GM21737 (cell line): ENCODE results near the gene LECT2.

Experiments
- ATAC-seq: cut with Tn5 transposase; IDR thresholded peaks from one replicate; pipeline ENCODE4 v1.9.1; 2021; ENCODE audit warnings: mild to moderate bottlenecking, moderate library complexity; ENCODE audit not compliant: unreplicated experiment

Gene LECT2

DNA sequence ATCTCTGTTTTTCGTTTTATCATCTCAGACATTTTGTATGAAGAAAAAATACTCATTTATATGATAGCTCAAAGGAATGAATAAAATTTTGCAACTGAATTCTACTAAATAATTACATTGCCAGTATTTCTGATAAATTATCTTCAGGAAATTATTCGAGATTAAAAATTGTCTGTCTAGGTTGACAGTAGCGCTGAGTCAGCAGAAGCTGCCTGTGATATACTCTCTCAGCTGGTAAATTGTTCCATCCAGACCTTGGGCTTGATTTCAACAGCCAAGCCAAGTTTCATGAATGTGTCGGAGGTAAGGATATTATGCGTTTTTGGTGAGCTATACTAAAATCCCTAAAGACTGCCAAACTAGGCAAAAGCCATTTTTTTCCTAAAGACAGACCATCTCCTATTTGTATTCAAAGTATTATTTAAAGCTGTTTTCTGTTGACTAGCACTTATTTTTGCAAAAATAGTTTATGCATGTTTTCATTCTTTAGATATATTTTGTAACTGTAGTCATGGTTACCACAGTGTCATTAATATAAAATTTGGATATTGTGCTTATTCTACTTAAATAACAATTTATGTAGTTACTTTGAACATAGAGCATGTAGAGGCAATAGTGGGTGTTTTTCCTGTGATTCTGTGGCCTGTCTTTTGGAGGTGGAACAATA lies 17.4 kb downstream of the LECT2 start:
- no peak for ATAC-seq

DNA sequence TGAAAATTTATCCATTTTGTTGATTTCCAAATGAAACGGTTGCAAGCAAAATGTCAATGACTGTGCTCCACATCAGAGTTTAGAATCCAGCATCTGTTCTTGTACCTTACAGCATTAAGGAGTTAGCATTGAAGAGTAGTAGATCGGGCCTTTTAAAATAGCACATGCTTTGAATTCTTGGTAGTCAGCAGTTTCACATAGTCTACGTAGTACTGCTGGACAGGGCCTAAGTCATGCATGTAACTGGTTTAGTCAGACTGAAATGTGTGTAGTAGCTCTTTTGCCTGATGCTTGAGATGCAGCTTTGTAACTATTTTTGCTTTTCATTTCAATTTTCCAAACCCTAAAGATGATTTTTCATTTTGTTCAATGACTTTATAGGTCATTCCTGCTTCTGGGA lies 19.8 kb downstream of the LECT2 start:
- ATAC-seq = no peak

DNA sequence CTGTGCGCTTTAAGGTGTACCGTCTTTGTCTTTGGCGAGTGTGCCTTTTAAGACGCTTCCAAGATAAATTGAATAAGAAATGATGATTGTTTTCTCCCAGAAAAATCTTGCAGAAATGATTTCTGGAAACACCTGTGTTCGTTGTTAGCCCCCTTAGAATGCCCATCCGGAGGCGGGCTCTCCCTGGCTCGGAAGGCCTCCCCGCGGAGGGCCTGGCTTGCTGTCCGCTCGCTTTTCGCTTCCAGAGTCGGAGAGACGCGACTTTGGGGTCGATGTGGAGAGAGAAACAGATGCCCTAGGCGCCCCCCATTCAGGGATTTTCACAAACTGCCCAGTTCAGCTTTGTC lies 23.9 kb downstream of the LECT2 start:
- ATAC-seq = no peak

DNA sequence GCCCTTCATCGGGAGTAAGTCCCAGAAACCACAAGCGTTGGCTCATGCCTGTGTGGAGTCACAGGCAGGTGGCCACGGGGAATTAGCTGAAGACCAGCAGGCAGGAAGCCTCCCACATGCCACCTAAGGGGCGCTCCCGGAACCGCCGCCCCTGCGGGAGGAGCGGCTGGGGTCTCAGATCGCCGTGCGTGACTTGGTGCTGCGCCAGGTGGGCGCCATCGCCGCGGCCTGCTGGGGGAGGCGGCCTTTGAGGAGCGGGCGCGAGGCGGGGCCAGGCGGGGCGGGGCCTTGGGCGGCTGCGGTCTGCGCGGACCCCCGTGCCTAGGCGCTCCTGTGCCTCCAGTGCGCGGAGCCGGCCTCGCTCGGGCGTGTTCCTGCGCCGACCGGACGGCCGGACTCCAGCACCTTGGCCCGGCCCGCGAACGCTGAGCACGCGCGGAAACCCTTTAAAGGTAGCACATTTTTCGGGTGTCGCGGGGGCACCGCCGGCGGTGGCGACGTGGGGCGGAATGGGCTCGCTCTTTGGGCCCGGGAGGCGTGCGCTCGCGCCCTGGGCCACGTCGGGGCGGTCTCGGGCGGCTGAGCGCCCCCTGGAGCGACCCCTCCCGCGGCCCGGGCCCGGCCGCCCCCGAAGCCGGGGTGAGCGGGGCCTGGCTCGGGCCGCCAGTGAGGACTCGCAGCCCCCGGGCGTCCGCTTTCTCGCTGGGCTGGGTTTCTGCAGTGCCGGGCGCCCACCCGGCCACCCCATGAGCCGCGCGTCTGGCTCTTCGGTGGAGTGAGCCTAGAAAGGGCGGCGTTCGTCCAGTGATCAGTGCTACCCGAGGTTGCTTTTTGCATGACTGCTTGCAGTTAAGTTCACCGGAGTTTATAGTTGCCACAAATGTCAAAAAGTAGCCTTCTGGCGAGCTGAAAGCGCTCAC lies 24.5 kb downstream of the LECT2 start:
- ATAC-seq = no peak

DNA sequence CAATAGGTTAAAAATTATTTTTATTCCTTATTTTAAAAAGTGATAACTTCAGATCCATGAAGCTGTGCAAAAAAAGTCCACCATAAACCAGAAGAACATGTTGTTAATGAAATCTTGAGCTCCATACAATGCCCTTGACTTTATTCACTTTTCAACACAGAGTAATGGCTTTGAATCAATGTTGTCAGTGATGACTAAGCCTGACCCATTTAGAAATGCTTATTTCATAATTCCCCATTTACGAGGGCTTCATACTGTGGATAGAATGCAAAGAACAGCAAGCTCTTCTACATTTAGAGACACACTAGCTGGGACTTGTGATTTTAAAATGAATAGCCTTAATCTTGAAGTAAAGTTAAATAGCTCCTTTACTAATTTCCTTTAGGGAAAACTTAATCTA lies 33.4 kb downstream of the LECT2 start:
- ATAC-seq = no peak

DNA sequence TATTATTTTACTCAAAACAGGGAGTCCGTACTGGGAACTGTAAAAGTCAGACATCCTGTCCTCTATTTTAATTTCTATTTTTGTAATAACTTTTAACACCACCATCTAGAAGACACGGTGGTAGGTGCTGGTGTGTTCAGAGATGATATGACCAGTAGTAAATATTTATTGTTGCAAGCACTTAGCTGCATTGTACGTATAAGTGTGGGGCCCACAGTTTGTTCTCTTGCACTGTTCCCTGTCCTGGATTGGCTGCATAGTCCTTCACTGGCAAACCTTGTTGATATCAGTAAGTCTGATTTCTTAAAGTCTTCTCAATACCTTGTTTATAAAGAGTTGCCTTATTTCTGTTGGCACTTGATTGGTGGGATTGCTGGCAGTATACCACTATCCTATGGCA lies 34.6 kb downstream of the LECT2 start:
- no peak for ATAC-seq

DNA sequence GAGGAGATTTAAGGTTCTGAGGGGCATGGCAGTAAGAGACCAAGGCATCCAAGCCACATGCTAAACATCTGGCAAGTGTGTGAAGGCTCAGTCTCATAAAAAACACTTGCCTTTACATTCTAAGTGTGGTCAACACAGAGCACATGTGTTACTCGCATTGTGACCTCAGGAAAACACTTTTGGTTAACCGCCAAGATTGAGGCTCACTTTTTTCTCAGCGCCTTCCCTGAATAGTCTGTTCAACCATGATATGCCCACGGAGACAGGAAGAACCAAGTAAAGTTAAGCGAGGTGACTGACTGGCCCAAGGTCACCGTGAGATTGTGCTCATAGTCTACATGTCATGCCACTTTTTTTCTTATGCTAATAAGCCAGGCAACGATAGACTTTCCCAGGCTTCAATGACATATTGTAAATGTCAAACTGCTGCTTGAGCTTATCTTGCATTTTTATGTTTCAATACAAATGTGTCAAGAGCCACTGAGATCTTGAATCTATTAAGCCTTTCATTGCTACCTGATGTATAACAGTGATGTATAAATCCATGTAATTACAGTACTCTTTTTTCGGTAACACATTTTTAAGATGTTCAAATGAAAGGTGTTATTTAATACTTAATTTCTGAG lies 38.0 kb downstream of the LECT2 start:
- no peak for ATAC-seq

DNA sequence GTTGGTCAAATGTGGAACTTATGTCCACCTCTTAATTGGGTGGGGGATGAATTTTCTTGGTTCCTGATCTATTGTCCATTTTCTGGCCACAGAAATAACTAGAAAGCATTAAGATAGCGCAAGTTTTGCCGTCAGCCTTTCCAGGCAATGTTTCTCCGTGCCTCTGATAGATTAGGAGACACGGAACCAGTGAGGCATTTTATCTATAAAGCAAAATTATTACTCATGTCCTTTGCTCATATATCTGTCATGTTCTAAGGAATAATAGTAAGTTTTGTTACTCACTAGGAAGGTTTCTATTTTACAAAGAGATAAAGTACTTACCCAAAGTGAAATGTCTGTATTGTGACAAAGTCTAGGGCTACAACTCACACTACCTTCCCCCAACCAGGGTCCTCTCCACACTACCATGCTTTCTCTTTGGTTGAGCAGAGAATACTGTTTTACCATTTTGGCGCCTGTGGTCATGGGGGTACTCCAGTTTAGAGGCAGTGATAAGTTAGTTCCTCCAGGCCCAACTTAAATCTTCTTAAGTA lies 39.2 kb downstream of the LECT2 start:
- ATAC-seq = no peak

DNA sequence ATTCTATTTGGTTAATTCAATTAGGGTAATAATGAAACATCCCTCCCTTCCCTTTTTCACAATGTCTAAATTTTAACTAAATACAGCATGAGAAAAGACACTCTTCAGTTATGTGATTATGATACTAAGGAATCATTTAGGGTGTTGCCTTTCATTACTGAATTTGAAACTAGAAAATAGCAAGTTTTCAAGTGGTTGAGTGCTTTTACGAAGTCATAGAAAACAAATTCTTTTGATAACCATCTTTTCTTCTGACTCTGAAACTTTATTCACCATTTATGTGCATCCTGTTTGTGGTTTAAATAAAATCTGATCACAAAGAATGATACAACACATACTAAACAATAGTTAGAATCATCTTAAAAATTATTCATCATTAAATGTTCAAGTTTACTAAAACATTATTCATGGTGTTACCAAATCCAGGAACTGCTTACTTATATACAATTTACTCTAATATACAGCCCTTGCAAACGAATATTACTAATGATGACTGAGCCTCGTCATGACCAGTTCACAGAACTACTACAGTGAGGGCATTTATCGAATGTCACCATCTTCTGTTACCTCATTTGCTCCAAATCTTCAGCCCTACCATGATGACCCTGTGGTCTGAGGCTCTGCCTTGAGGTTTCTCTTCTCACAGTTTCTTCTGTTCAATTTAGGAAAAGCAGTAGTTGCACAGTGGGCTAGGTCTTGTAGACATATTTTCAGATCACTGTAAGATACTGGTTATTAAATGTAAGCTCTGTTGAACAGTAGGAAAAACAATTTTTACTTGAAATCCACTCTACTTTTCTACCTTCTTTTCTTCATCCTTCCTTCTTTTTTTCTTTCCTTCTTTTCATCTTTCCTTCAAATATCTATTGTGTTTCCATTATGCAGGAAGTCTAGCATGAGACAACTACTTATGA lies 40.8 kb downstream of the LECT2 start:
- ATAC-seq = no peak

DNA sequence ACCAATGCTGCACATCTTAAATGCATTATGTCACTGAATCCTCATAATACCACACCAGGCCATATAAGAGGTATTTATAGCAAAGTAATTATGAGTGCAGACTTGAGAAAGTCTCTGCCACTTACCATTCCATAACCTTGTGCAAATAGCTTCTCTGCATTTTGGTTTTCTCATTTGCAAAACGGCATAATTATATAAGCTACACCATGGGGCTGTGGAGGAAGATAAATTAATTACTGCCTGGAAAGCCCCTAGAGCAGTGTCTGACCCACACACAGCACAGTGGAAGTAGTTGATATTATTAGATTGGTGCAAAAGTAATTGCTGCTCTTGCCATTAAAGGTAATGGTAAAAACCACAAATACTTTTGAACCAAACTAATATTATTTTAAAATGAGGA lies 49.6 kb downstream of the LECT2 start:
- ATAC-seq = no peak

DNA sequence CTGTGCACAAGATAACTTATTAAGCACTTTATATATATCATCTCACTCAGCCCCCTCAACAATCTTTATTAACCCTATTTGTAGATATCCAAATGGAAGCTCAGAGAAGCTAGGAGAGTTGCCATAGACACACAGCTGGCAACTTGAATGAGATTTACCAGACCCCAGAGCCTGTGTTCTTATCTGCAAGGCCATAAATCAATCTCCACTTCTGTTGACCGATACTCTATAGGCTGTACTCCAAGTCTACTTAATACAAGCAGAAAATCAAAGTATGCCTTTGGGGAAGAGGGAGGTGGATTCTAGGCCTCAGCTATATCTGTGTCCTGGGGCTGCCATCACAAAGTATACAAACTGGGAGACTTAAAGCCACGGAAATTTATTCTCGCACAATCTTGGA lies 53.1 kb downstream of the LECT2 start:
- no peak for ATAC-seq

DNA sequence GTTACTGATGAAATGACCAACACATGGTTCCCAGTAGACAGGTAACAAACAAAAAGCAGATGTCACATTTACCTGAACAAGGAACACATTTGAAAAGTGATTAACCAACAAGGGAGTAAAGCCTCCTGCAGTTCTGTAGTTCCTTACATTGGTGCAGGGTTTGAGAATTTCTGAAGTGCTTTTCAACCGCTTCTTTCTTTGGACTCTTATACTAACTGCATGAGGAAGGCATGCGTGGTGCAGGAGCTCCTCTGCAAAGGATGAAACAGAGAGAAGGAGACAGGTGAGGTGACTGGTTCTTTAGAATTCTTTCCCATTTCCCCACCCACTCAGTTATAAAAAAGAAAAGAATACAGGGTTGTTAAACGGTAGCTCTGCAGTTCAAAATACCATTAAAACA lies 54.5 kb downstream of the LECT2 start:
- ATAC-seq = no peak

DNA sequence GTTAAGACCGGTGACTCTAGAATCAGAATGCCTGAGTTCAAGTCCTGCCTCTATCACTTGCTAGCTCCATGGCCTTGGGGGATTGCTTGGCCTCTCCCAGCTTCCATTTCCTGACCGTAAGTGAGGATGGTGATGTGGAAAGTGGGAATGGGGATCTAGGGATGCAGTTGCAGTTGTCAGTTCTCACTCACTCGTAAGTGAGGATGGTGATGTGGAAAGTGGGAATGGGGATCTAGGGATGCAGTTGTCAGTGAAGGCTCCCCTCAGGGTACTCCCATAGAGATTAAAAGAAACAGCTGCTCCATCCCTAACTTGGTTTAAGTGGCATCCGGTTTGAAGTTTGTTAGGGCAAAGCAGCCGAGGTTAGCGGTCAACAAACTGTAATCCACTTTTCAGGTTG lies 56.1 kb downstream of the LECT2 start:
- no peak for ATAC-seq
